ENCODE data around the gene IDH1.

GRCh38 chr2:208224802-208225201 lies 30.1 kb downstream of the IDH1 start:
- TF ChIP-seq CTCF (IDR thresholded peaks at IDR 0.05) (no peak), POLR2A (IDR thresholded peaks at IDR 0.05) (no peak), POLR2AphosphoS5 (IDR thresholded peaks at IDR 0.05; ENCODE audit: insufficient read depth in 1 of 2, low read depth in 1 of 2) (no peak)

Measured in vagina (tissue), 2 donors.